BLaER1 (cell line): Measurements from ENCODE around the gene GRK5.
"Not testable (repeated sequence)": the region's sequence is repeated elsewhere in the genome, so short reads cannot be mapped to it uniquely, and the experiment has no call there.

Source experiments
- H3K27ac ChIP-seq: shearing (Covaris generic); formaldehyde crosslinking; 2 replicates; pipeline ENCODE4 v1.8.1; 2022
- H3K27me3 ChIP-seq: shearing (Covaris generic); formaldehyde crosslinking; 2 replicates; pipeline ENCODE4 v1.8.1; 2022
- H3K36me3 ChIP-seq: shearing (Covaris generic); formaldehyde crosslinking; 2 replicates; pipeline ENCODE4 v1.8.1; 2022
- H3K4me1 ChIP-seq: shearing (Covaris generic); formaldehyde crosslinking; 2 replicates; pipeline ENCODE4 v1.8.1; 2022
- H3K4me2 ChIP-seq: shearing (Covaris generic); formaldehyde crosslinking; 2 replicates; pipeline ENCODE4 v1.8.1; 2022
- H3K4me3 ChIP-seq: shearing (Covaris generic); formaldehyde crosslinking; 2 replicates; pipeline ENCODE4 v1.8.1; 2022
- H3K9ac ChIP-seq: shearing (Covaris generic); formaldehyde crosslinking; 2 replicates; pipeline ENCODE4 v1.8.1; 2022
- H3K9me3 ChIP-seq: shearing (Covaris generic); formaldehyde crosslinking; 2 replicates; pipeline ENCODE4 v1.8.1; 2022
- H4K20me1 ChIP-seq: shearing (Covaris generic); formaldehyde crosslinking; 2 replicates; pipeline ENCODE4 v1.8.1; 2022
- Cebpa-rat ChIP-seq: shearing (Covaris generic); IDR thresholded peaks from 2 replicates; pipeline ENCODE4 v1.8.1; 2022

The GRK5 gene

DNA sequence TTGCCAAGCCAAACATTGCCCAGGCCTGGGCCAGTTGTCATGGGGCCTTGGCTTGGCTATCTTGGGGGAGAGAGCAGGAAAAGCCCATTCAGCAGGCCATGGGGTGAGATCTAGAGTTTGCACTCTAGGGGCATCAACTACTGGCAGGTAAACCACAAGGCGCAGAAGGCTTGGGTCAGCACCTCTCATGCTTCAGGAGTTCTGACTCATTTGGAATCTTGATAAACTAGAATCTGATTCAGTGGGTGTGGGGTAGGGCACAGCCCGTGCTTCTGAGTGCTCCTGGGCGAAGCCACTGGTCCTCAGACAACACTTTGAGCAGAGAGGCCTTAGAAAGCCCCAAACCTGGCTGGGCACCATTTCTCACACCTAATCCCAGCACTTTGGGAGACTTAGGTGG is 254.0 kb downstream of the GRK5 start:
- Histone ChIP-seq H4K20me1 (no peaks in the 10 kb centered on the region), H3K4me1 (peaks cover 35% of the 10 kb centered on the region), H3K9me3 (peaks cover 15% of the 10 kb centered on the region), H3K4me2 (peak overlapping the region; percentile 62), H3K27ac (no peak overlapping the region), H3K36me3 (no peaks in the 10 kb centered on the region), H3K9ac (no peak overlapping the region), H3K4me3 (no peak overlapping the region), H3K27me3 (no peaks in the 10 kb centered on the region)
- TF ChIP-seq Cebpa-rat: no peak

DNA sequence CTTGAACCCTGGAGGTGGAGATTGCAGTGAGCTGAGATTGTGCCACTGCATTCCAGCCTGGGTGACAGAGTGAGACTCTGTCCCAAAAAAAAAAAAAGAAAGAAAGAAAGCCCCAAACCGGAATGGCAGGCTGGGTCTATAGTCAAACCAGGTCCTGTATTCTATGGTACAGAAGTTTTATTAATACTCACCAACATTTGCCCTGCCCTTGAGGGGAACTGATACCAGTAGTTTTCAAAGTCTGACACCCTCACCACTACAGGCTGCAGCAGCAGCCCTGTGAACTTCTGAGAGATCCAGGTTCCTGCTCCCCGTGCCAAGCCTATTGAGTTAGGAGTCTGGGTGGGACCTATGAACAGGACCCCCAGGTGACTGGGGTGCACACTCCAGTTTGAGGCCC is 254.6 kb downstream of the GRK5 start:
- no peak for TF ChIP-seq Cebpa-rat
- Histone ChIP-seq H3K4me1 (peaks cover 33% of the 10 kb centered on the region), H3K4me3 (no peak overlapping the region), H3K27me3 (no peaks in the 10 kb centered on the region), H3K36me3 (no peaks in the 10 kb centered on the region), H3K9me3 (peaks cover 15% of the 10 kb centered on the region), H3K9ac (no peak overlapping the region), H3K27ac (no peak overlapping the region), H3K4me2 (no peak overlapping the region), H4K20me1 (no peaks in the 10 kb centered on the region)

DNA sequence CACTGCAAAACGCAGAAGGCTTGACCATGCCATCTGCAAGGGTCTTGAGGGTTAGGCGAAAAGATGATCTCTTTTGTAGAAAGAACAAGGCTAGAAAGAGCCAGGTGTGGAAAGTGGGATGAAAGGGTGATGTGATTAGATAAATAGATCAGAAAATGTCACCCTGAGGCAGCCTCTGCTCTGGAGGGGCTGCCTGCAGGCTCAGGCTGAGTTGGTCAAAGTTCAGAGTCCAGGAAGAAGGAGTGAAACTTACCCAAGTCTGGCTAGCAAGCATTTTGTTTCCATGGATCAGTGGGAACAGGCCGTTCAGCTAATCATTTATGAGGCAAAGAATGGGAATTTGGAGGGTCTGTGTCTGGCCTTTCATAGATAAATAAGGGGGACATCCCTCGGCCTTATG is 255.4 kb downstream of the GRK5 start:
- TF ChIP-seq Cebpa-rat: no peak
- Histone ChIP-seq H3K27ac (no peak overlapping the region), H3K36me3 (no peaks in the 10 kb centered on the region), H3K4me1 (peaks cover 30% of the 10 kb centered on the region), H3K9me3 (peaks cover 15% of the 10 kb centered on the region), H3K9ac (no peak overlapping the region), H4K20me1 (no peaks in the 10 kb centered on the region), H3K27me3 (no peaks in the 10 kb centered on the region), H3K4me2 (no peak overlapping the region), H3K4me3 (no peak overlapping the region)

DNA sequence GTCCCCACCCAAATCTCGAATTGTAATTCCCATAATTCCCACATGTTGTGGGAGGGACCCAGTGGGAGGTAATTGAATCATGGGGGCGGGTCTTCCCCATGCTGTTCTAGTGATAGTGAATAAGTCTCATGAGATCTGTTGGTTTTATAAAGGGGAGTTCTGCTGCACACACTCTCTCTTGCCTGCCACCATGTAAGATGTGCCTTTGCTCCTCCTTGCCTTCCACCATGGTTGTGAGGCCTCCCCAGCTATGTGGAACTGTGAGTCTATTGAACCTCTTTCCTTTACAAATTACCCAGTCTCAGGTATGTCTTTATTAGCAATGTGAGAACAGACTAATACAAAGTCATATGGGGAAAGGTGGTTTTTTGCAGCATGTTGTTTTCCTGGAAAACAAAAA is 255.8 kb downstream of the GRK5 start:
- not testable (repeated sequence) for H3K27ac ChIP-seq, H3K4me2 ChIP-seq, H3K27me3 ChIP-seq, H4K20me1 ChIP-seq, H3K4me3 ChIP-seq, H3K36me3 ChIP-seq, H3K9ac ChIP-seq
- H3K4me1 ChIP-seq: peaks cover 31% of the 10 kb centered on the region
- peaks cover 15% of the 10 kb centered on the region for H3K9me3 ChIP-seq

DNA sequence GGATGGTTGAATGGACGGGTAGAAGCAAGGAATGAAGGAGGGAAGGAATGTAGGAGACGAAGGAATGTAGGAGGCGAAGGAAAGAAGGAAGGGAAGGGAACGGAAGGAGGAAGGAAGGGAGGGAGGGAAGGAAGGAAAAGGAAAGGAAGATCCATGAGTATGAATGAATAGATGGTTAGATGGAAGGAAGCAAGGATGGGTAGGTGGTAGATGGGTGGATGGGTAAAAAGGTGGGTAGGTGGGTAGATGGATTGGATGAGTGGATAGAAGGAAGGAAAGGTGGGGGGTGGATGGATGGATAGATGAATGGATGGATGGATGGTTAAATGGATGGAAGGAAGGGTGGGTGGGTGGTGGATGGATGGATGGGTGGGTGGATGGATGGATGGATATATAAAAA is 257.7 kb downstream of the GRK5 start:
- Histone ChIP-seq H3K27me3 (no peaks in the 10 kb centered on the region), H3K27ac (no peak overlapping the region), H3K4me2 (no peak overlapping the region), H3K9me3 (peaks cover 15% of the 10 kb centered on the region), H4K20me1 (no peaks in the 10 kb centered on the region), H3K4me3 (no peak overlapping the region), H3K4me1 (peaks cover 42% of the 10 kb centered on the region), H3K9ac (no peak overlapping the region), H3K36me3 (no peaks in the 10 kb centered on the region)
- no peak for TF ChIP-seq Cebpa-rat

DNA sequence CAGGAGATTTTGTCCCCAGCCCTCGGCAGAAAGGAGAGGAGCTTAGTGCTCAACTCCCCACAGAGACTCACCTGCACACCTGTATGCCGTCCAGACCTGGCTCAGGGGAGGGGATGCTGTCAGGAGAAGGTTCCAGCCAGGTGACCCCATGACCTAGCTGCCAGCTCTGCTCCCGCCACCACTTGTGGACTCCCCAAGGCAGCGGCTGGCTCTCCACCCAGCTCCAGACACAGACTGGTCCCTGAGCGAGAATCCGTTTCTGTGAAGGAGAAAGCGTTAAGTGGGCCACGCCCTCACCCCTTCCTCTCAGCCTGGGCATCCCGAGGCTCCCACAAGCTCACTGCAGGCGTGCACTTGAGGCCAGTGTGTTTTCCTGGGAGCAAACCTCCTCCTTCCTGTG is 258.7 kb downstream of the GRK5 start:
- Histone ChIP-seq H3K4me1 (peaks cover 36% of the 10 kb centered on the region), H3K27ac (no peak overlapping the region)

DNA sequence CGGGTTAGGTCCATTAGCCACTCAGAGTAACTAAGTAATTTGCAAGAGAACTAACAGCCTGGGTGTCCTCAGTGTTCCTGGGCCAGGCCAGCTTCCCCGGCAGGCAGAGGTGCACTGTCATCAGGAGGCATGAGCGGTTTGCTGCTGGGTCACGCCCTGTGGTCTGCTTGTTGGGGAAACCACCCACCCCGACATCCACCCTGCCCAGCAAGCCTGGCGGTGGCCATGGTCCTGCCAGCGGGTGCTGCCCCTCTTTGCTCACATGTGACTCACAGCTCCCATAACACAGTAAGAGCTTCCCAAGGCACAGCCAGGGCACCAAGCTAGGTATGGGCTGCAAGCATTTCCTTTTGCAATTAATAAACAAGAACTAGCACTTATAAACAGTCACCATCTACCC is 259.3 kb downstream of the GRK5 start:
- Histone ChIP-seq H3K4me2 (0 out of 2 replicates have a peak overlapping the region, but pooled peaks have one; percentile 3), H3K27ac (no peak overlapping the region), H3K9ac (no peak overlapping the region), H3K9me3 (peaks cover 15% of the 10 kb centered on the region), H3K4me1 (peaks cover 31% of the 10 kb centered on the region), H4K20me1 (no peaks in the 10 kb centered on the region), H3K4me3 (no peak overlapping the region), H3K36me3 (no peaks in the 10 kb centered on the region), H3K27me3 (no peaks in the 10 kb centered on the region)
- TF ChIP-seq Cebpa-rat: no peak

More for the DNA sequence above, 258.7 kb downstream of the GRK5 start:
- no peak overlapping the region for H3K9ac ChIP-seq
- H4K20me1 ChIP-seq: no peaks in the 10 kb centered on the region
- H3K4me2 ChIP-seq: 0 out of 2 replicates have a peak overlapping the region, but pooled peaks have one; percentile 3
- no peak for TF ChIP-seq Cebpa-rat
- no peaks in the 10 kb centered on the region for H3K27me3 ChIP-seq
- no peaks in the 10 kb centered on the region for H3K36me3 ChIP-seq
- H3K9me3 ChIP-seq: peaks cover 15% of the 10 kb centered on the region
- H3K4me3 ChIP-seq: no peak overlapping the region

DNA sequence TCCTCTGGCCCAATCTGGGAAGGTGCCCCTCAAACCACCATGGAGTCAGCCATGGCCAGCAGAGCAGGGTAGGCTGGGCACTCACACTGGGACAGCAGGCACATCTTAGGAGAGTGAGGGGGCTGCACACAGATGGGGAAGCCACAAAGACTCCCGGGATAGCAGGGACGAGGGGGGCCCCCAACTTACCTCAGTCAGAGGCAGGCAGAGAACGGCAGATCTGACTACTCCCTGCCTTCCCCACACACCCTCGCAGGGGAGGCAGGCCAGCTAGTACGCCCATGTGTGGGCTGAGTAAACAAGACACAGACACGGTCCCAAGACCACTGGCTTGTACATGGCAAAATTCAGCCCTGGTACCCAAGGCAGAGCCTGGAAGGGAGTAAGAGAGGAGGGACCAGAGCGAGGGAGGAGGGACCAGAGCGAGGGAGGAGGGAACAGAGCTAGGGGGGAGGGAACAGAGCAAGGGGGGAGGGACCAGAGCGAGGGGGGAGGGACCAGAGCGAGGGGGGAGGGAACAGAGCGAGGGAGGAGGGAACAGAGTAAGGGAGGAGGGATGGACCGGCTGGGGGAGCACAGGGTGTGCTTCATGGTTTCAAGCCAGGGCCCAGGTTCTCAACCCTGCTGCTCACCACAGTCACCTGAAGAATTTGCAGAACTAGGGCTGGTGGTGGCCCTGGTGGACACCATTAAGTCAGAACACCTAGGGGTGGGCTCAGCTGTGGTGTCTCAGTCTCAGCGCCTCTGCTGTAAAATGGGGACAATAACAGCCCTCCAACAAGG is 261.4 kb downstream of the GRK5 start:
- no peak for TF ChIP-seq Cebpa-rat
- no peak overlapping the region for H3K4me3 ChIP-seq
- peak overlapping the region; percentile 36; the same call in 1 of the 2 replicates for H3K4me2 ChIP-seq
- H3K9ac ChIP-seq: no peak overlapping the region
- no peaks in the 10 kb centered on the region for H3K27me3 ChIP-seq
- peaks cover 11% of the 10 kb centered on the region for H3K9me3 ChIP-seq
- H3K36me3 ChIP-seq: no peaks in the 10 kb centered on the region
- H4K20me1 ChIP-seq: no peaks in the 10 kb centered on the region
- H3K4me1 ChIP-seq: peaks cover 30% of the 10 kb centered on the region
- H3K27ac ChIP-seq: no peak overlapping the region

DNA sequence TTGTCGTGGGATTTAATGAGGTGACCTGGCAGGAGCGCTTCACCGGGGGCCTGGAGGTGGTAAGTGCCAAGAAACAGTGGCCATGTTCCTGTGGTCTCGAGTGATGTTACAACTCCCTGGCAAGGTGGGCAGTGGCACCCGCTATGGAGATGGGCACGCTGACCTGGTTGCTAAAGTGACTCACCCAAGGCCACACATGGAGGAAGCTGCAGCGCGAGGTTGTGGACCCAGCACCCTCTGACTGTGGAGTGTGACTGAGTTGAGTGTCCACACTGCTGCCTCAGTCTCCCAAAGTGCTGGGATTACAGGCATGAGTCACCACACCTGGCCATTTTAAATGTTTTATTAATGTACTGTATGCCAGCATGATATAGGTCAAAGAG is 261.9 kb downstream of the GRK5 start:
- peaks cover 30% of the 10 kb centered on the region for H3K4me1 ChIP-seq
- H3K27ac ChIP-seq: no peak overlapping the region
- no peaks in the 10 kb centered on the region for H4K20me1 ChIP-seq
- no peaks in the 10 kb centered on the region for H3K36me3 ChIP-seq
- H3K4me2 ChIP-seq: peak overlapping the region; percentile 36
- no peak overlapping the region for H3K4me3 ChIP-seq
- peaks cover 14% of the 10 kb centered on the region for H3K9me3 ChIP-seq
- no peaks in the 10 kb centered on the region for H3K27me3 ChIP-seq
- no peak for TF ChIP-seq Cebpa-rat
- H3K9ac ChIP-seq: no peak overlapping the region

DNA sequence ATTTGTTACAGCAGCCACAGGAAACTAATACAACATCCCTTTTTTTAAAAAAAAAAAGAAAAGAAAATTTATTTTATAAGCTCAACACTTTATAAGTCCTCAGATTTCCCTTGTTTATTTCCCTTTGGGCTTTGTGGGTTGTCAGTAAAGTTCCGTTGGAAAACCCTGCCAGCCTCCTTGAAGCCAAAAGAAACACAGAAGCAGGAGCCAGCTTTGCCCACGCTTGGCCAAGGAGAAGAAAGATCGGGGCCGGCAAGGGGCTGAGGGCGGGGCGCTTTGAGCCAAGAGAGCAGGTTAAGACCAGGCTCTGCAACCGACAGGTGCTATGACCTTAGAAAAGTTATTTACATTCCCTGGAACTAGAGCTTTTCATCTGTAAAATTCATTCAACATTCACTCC is 262.5 kb downstream of the GRK5 start:
- no peaks in the 10 kb centered on the region for H3K36me3 ChIP-seq
- no peaks in the 10 kb centered on the region for H4K20me1 ChIP-seq
- no peak overlapping the region for H3K4me3 ChIP-seq
- peaks cover 18% of the 10 kb centered on the region for H3K9me3 ChIP-seq
- TF ChIP-seq Cebpa-rat: no peak
- H3K27me3 ChIP-seq: no peaks in the 10 kb centered on the region
- no peak overlapping the region for H3K27ac ChIP-seq
- H3K4me1 ChIP-seq: peaks cover 30% of the 10 kb centered on the region
- H3K4me2 ChIP-seq: peak overlapping the region; percentile 36
- H3K9ac ChIP-seq: no peak overlapping the region
